GM21447 (cell line): Measurements from ENCODE around the gene DIPK1C.

Experiments
- ATAC-seq: cut with Tn5 transposase; IDR thresholded peaks from one replicate; pipeline ENCODE4 v1.9.1; 2021; ENCODE audit not compliant: unreplicated experiment

Gene DIPK1C

GRCh38 chr18:74390900-74391299 is 66.2 kb downstream of the DIPK1C start:
- no peak for ATAC-seq

GRCh38 chr18:74389991-74390390 is 67.1 kb downstream of the DIPK1C start:
- ATAC-seq, result no peak

- no peak for ATAC-seq
These were observed 67.8 kb downstream of the DIPK1C start for GRCh38 chr18:74389171-74389927.

GRCh38 chr18:74388227-74388626 is 68.9 kb downstream of the DIPK1C start:
- no peak for ATAC-seq

GRCh38 chr18:74387383-74387782 is 69.7 kb downstream of the DIPK1C start:
- ATAC-seq, result no peak
